ENCODE data around the gene AP4E1.

GRCh38 chr15:51011212-51011611 lies 102.7 kb downstream of the AP4E1 start:
- TF ChIP-seq CTCF (IDR thresholded peaks at IDR 0.05) (no peak), POLR2A (IDR thresholded peaks at IDR 0.05) (no peak)
